Breast epithelium (tissue), 3 donors: ENCODE measurements around the gene KDM4B.

ENCODE experiments used
- POLR2A ChIP-seq: fragments of 450-650 bp; IDR thresholded peaks from one replicate; pipeline ENCODE4 v1.6.1; 2016; ENCODE audit warnings: antibody characterized with exemption, mild to moderate bottlenecking, moderate library complexity
- POLR2AphosphoS5 ChIP-seq, 3 donors: sonication (generic); formaldehyde crosslinking; IDR thresholded peaks; one replicate each; pipeline ENCODE4 v1.6.1; 2017; ENCODE audit warnings: antibody characterized with exemption in 3 of 3
- TF ChIP-seq, protein P1 (sequence below), 3 donors: fragments of 450-650 bp; IDR thresholded peaks; one replicate each; pipeline ENCODE4 v1.5.1; 2016 to 2017; ENCODE audit warnings: antibody characterized with exemption in 3 of 3, mild to moderate bottlenecking in 3 of 3, moderate library complexity in 3 of 3

GRCh38 chr19:5156231-5156986 lies 187.5 kb downstream of the KDM4B start:
- TF ChIP-seq, protein P1, sequence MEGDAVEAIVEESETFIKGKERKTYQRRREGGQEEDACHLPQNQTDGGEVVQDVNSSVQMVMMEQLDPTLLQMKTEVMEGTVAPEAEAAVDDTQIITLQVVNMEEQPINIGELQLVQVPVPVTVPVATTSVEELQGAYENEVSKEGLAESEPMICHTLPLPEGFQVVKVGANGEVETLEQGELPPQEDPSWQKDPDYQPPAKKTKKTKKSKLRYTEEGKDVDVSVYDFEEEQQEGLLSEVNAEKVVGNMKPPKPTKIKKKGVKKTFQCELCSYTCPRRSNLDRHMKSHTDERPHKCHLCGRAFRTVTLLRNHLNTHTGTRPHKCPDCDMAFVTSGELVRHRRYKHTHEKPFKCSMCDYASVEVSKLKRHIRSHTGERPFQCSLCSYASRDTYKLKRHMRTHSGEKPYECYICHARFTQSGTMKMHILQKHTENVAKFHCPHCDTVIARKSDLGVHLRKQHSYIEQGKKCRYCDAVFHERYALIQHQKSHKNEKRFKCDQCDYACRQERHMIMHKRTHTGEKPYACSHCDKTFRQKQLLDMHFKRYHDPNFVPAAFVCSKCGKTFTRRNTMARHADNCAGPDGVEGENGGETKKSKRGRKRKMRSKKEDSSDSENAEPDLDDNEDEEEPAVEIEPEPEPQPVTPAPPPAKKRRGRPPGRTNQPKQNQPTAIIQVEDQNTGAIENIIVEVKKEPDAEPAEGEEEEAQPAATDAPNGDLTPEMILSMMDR (IDR thresholded peaks at IDR 0.05), result no peak
- no peak for TF ChIP-seq POLR2AphosphoS5 (IDR thresholded peaks at IDR 0.05)
- TF ChIP-seq POLR2A, result no peak
